Mammary epithelial cell (primary cell): ENCODE results near the gene IGFBP1.

Experiments
- CTCF ChIP-seq, 2 donors: IDR thresholded peaks in 1 of 2; conservative IDR thresholded peaks in 1 of 2; 2 replicates each; pipeline ENCODE4 v1.5.1; 2011 to 2012; ENCODE audit warnings: inconsistent platforms in 2 of 2, low read length in 2 of 2, mild to moderate bottlenecking in 2 of 2, control low read depth in 1 of 2, low read depth in 1 of 2; ENCODE audit not compliant: insufficient read depth in 1 of 2; ENCODE audit errors: extremely low read depth in 1 of 2
- EZH2 ChIP-seq: IDR thresholded peaks from 2 replicates; pipeline ENCODE4 v1.6.1; 2012; ENCODE audit warnings: low read length, inconsistent platforms, borderline replicate concordance

- TF ChIP-seq EZH2 (no peak), CTCF (conservative IDR thresholded peaks at IDR 0.05 in 1 of 2, IDR thresholded peaks at IDR 0.05 in 1 of 2; ENCODE audit: extremely low read depth in 1 of 2, insufficient read depth in 1 of 2, low read depth in 1 of 2, low read length in 2 of 2) (no peak)
Measured at GRCh38 chr7:45915606-45916005, 27.3 kb downstream of the IGFBP1 start.
